NCI-H526 (cell line): ENCODE data around the gene APLP1.
A peak's percentile ranks its signal among the peaks of the same experiment; 100 is the strongest.
"Not testable (repeated sequence)": the region's sequence is repeated elsewhere in the genome, so short reads cannot be mapped to it uniquely, and the experiment has no call there.

ENCODE experiments used
- DNase-seq, 2 experiments: peaks; one replicate each; lab custom pipeline; 2025; lab: John Stamatoyannopoulos, UW

Gene APLP1

DNA sequence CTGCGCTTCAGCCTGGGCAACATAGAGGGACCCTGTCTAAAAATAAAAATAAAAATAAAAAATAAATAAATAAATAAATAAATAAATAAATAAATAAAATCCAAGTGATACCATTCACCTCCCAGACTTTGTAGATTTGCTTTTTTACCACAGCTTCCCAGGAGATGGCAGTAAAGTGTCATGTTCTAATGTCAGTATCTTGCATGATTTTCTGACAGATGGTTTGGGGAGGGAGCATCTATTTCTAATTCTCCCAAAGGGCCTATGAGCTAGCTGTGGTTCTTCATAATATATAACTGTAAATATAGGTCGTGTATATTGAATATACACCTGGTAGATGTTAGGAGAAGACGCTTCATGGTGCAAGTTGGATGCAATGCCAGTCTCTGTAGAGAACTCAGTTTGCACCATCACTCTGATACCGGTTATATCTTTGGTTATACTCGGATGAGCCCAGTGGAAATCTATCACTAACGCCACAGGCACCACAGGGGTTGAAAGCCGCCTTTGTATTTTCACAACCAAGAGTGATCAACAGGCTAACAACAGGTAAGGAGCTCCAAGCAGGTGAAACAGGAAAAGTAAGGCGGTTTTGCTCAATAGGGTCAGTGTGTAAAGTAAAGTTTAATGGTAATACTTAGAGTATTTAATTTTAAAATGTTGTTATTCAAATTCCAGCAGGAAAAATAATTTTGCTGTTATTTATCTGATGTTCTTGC is 13.9 kb downstream of the APLP1 start:
- peak; percentile 85 to 88 for DNase-seq

DNA sequence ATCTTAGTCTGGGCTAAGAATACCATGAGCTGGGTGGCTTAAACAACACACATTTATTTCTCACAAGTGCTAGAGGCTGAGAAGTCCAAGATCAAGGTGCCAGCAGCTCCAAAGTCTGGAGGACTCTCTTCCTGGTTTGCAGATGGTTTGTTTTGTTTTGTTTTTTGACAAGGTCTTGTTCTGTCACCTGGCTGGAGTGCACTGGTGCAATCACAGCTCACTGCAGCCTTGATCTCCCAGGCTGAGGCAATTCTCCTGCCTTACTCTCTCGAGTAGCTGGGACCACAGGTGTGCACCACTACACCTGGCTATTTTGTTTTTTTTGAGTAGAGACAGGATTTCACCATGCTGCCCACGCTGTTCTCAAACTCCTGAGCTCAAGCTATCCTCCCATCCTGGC is 15.5 kb downstream of the APLP1 start:
- DNase-seq = no peak

DNA sequence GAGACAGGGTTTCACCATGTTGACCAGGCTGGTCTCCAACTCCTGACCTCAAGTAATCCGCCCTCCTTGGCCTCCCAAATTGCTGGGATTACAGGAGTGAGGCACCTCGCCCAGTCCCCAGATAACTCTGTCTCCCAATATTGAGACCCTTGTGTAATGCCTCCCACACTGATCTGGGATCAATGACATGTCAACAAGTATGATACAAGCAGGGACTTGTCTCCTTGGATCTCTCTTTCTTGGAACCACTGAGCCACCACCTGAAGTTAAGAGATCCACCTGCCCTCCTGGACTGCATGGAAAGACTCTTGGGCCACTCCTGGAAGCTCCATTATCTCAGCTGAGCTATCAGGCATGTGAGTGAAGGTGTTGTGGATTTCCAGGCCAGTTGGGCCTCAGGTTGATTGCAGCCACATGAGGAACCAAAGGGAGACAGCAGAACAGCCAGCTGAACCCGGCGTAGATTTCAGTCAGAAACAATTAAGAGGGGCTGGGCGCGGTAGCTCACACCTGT is 16.9 kb downstream of the APLP1 start:
- no peak for DNase-seq

DNA sequence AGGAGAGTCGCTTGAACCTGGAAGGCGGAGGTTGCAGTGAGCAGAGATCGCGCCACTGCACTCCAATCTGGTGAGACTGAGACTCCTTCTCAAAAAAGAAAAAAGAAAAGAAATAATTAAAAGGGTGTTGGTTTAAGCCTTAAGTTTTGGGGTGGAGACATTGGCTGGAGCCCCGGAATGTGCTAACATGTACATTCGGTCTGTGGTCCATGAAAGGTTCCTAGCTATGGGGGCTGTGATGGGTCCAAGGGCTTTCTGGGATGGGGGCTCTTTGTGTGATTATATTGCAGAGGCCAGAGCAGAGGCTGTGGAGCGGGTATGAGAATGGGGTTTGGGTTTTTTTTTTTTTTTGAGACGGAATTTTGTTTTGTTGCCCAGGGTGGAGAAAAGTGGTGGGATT is 17.5 kb downstream of the APLP1 start:
- no peak for DNase-seq

DNA sequence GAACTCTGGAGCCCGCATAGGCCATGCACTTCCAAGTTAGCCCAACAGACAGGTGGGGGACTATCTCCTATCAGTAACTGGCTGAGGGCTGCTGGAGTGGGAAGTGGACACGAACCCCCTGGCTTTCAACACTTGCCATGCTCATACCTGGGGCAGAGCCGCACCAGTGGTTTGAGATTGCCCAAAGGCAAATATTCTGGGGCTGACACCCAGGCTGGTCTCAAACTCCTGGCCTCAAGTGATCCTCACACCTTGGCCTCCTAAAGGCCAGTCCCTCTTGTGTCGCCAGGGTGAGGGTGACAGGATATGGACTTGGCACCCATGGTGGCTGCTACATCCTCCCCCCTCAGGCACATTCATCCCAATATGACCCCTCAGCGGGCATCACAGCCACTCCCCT is 18.8 kb downstream of the APLP1 start:
- no peak for DNase-seq

DNA sequence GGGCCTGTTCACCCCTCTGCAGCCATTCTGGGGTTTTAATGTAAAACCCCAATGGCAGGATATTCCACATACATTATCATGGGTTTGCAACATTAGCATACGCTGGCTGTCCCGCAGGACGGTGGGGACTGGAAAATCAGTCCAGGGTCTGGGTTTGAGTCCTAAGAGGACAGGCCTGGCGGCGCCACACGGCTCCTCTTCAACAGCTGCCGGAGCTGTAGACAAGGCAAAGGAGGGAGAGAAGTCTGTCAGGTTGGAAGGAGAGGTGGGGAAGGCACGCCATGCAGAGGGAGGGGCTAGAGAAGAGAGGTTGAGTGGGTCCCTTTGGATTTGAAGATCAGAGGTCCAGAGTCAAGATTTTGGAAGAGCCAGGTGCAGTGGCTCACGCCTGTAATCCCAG is 20.0 kb downstream of the APLP1 start:
- DNase-seq = no peak

DNA sequence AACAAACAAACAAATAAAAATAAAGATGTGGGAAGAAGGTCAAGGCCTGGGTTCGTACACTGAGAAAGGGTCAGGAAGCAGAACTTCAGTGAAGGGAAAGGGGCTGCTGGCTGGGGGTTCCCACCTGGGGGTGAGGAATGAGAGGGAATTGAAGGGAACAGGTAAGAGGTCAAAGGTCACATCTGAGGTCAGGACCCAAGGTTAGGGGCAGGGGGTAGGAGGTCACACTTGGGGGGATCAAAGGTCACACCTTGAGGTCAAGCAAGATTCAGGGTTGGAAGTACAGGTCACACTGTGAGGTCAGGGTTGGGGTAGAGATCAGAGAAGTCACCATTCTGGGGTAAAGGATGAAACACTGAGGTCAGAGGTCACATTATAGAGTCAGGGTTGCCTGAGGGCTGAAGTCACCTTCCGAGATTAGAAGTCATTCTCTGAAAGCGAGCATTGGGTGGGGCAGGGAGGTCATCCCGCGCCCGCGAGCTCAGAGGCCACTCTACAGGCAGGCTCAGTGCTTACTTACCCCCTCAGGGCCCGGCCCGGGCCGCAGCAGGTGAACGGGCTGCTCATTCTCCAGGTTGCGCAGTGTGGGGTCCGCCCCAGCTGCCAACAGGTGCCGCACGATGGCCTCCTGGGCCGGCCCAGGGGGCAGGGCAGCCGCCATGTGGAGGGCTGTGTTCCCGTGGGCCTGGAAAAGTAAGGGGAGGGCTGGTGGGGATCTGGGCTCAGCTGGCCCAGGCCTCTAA is 21.2 kb downstream of the APLP1 start:
- no peak for DNase-seq

DNA sequence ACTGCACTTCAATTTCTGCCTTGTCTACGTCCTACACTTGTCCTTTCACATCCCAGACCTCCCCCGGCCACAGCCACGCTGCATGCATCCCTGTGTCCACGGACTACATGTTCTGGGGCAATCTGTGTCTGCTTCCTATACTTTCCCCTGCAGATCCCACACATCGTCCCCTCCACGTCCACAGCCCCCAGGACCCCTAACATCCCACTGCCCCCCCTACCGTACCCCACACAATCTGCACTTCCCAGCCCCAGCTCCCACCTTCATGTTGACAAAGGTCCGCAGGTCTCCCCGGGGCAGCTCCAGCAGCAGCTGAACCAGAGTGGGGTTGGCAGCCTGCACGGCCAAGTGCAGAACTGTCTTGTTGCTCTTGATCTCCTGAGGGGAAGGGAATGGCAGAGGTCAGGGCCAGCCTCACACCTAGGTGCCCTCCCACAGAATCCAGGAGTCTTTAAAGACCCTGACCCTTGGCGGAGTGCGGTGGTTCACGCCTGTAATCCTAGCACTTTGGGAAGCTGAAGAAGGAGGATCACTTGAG is 21.8 kb downstream of the APLP1 start:
- no peak for DNase-seq

DNA sequence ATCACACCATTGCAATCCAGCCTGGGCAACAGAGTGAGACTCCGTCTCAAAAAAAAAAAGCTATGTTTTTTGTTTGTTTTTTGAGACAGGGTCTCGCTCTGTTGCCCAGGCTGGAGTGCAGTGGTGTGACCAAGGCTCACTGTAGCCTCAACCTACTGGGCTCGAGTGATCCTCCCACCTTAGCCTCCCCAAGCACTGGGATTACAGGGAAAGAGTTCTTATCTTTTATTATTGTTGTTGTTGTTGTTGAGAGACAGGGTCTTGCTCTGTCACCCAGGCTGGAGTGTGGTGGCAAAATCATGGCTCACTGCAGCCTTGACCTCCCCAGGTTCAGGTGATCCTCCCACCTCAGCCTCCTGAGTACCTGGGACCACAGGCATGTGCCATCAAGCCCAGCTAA is 23.4 kb downstream of the APLP1 start:
- not testable (repeated sequence) for DNase-seq

DNA sequence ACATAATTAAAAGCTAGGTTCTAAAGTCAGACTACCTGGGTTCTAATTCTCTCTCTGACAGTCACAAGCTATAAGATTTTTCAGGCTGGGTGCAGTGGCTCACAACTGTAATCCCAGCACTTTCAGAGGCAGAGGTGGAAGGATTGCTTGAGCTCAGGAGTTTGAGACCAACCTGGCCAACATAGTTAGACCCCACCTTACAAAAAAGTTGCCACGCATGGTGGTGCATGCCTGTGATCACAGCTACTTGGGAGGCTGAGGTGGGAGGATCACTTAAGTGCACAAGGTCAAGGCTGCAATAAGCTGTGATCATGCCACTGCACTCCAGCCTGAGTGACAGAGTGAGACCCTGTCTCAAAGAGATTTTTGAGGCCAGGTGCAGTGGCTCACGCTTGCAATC is 26.0 kb downstream of the APLP1 start:
- DNase-seq = no peak

DNA sequence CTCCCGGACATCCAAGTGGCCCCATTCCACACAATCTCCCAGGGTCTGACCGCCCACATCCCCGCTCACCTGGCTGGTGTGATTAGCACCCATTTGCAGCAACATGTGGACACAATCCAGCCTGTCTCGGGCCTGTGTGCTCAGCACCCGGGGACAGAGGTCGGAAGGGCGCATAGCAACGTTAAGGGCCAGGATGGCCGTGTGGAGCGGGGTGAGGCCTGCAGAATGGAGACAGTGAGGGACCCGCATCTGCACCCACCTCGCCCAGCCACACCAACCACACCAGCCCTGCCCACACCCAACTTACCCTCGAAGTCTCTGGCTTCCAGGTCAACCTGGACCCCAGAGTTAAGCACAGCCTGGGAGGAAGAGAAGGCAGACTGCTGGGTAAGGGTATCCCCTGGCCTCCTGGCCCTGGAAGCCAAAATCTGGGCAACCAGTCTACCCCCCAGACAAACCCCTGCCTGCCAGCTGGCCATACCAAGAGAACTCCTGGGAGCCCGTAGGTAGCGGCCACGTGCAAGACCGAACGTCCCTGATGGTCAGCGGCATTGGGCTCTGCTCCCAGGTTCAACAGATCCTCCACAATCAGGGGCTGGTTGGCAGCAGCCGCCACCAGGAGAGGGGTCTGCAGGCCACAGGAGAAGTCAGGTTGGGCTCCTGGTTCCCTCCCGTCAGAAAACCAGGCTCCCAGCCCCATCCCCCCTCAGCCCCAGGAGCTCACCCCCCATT is 27.7 kb downstream of the APLP1 start:
- no peak for DNase-seq

DNA sequence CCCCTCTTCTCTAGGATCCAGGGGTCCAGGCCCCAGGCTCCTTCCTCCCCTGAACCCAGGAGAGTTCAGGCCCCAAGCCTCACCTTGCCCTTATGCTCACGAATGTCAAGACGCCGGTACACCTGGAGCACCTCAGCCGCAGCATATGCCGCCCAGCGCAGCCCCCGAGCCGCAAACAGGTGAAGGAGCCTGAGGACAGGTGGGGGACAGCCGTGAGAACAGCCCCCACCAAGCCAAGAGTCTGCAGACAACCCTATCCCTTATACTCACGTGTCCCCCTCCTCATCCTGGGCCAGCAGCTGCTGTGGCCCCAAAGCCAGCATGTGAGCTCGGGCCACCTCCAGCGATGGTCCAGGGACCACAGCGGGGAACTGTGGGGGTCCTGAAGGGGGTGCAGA is 28.3 kb downstream of the APLP1 start:
- DNase-seq = no peak

DNA sequence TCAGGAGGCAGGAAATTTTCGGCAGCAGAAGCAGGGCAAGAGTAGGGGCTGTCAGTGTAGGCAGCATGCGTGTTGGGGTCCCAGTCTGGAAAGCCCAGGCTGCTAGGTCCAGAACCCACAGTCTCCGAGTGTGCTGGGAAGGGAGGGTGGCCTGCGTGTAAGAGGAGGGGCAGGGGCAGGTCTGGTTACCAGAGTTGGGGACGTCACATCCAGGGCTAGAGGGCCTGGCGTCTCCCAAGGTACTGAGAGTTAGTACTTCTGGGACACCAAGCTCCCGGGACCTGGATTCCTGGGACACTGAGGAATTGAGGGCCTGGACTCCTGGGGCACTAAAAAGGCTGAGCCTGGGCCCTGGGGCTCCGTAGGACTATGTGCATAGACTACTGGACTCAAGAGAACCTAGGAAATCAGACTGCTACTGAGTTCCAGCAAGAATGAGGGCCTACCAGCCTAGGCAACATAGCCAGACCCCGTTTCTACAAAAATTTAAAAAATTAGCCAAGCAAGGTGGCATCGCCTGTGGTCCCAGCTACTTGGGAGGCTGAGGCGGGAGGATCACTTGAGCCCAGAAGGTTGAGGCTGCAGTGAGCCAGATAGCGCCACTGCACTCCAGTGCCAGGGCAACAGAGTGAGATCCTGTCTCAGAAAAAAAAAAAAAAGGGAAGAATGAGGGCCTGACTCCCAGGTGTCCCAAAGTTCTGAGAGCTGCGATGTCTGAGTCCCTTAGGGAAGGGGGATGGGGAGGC is 29.5 kb downstream of the APLP1 start:
- DNase-seq = no peak

DNA sequence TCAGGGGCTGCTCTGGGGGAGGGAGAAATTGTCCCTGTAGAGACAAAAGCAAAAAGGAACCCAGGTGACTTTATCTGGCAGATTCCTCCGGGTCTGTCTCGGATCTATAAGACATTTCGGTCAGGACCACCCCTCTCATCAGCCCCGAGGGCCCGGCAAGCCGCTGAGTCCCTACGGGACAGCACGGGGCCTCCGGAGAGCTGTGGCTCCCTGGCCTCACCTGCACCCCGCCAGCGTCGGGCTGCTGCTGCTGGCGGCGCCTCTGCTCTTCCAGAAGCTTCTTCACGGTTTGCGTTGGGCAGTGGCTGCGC is 30.1 kb downstream of the APLP1 start:
- DNase-seq = peak in 1 of 2 experiments; percentile 52

DNA sequence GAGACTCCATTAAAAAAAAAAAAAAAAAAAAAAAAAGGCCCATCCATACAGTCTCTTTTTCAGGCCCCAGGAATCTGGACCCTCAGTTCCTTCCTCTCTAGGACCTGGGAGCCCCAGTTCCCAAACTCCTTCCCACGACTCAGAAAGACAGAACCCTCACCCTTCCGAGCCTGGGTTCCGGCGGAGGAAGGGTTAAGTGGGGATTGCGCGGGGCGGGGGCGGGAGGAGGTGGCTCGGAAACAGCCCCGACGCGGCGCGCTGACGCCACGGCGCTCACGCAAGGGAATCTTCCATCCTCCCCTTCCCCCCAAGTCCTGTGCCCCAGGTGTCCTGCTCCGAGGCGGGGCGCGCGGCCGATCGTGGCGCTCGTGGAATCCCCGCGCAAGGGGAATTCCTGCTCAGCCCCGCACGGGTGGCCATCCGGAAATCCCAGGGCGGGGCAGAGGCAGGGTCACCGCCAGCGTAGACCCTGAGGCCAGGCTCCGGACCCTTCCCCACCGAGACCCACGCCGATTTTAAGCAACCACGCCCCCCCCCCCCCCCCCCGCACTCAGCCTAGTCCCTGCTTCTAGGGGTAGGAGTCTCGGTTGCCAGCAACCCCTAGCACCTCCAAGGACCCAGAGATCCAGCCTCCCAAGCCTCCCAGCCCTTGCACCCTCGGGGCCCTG is 31.3 kb downstream of the APLP1 start:
- peak; percentile 80 to 97 for DNase-seq

DNA sequence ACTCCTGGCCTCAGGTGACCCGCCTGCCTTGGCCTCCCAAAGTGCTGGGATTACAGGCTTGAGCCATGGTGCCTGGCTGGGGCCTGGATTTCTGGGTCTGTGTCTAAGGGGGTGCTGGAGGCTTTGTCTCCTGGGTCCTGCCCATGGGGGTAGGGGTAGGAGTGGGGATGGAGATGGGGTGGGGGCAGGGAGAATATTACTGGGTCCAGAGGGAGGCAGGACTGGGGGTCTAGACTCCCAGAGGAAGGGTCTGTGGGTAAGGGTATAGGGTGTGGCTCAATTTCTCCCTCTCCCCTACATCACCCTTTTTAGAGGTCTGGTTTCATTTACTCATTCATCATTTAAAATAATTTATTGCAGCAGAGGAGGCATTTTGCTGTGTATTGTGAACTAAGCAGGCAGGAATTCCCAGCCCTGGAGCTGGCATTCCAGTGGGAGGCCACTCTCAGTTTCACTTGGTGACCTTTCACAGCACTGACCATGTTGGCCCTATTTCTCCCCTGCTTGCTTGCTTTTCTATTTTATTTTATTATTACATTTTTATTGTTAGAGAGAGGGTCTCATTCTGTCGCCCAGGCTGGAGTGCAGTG is 32.8 kb downstream of the APLP1 start:
- no peak for DNase-seq

DNA sequence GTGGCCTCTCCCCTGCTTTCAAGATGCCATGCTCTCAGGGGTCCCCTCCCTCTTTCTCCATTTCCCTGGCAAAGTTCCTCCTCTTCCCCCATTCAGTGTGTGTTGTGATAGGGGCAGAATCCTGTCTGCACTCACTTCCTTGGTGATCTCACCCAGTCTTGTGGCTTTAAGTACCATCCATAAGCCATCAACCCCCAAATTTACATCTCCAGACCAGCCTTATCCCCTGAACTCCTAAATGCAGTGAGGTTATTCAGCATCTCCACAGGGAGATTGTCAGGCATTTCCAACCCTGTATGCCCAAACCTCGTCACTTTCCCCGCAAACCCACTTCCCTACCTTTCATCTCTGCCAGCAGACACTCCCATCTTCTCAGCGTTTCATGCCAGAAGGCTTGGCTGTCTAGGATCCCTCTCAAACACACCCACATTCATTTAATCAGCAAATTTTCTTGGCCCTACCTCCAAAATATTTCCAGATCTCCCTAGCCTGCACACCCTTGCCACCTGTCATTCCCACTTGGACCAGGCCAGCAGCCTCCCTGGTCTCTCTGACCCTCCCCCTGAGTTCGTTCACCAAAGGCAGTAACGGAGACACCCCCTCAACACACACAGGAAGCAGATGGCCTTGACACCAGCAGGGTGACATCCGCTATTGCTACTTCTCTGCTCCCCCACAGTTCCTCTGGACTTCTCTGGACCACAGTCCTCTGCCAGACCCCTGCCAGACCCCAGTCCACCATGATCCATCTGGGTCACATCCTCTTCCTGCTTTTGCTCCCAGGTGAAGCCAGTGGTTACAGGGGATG is 33.7 kb downstream of the APLP1 start, which contains the start of gene HCST:
HCST (plus strand) TSS at position 676 of the 808 bp plus-strand sequence; CDS start at position 741, 65 bp downstream.
- DNase-seq = no peak

DNA sequence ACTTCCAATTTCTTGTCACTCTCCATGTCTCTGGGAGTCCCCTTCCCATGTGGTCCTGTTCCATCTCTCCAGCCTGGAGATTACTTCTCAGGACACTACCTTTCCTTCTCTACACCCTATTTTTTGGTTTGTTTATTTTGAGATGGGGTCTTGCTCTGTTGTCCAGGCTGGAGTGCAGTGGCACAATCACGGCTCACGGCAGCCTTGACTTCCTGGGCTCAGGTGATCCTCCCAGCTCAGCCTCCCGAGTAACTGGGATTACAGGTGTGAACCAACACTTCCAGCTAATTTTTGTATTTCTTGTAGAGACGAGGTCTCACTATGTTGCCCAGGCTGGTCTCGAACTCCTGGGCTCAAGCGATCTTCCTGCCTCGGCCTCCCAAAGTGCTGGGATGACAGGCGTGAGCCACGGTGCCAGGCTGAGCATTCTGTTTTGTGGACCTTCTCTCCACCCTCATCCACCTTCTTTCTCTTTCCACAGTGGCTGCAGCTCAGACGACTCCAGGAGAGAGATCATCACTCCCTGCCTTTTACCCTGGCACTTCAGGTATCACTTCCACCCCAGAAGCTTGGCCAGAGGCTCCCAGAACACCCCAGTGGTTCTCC is 34.6 kb downstream of the APLP1 start:
- DNase-seq = no peak

DNA sequence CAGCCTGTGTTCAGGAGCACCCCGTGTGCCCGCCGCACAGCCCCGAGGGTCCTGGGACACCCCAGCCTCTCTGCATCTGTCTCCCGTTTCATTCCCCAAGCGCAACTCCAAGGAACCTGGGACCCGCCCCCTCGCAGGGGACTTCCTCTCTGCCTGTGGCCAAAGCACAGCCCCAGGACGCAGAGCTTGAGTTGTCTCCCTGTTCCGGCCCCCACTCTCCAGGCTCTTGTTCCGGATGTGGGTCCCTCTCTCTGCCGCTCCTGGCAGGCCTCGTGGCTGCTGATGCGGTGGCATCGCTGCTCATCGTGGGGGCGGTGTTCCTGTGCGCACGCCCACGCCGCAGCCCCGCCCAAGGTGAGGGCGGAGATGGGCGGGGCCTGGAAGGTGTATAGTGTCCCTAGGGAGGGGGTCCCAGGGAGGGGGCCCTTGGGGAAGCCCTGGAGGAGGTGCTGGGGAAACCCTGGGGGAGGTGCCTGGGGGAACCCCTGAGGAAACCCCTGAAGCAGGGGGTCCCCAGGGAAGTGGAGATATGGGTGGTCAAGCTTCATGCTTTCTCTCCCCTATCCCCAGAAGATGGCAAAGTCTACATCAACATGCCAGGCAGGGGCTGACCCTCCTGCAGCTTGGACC is 35.3 kb downstream of the APLP1 start:
- DNase-seq = peak; percentile 14 to 80
